Parathyroid adenoma (tissue), 2 donors: ENCODE measurements around the gene TAF5L.

ENCODE experiments used
- H2AFZ ChIP-seq: fragments of 300-600 bp; sonication (generic); one replicate; pipeline ENCODE4 v1.7.0; 2017; ENCODE audit warnings: antibody characterized with exemption, mild to moderate bottlenecking
- H3K27ac ChIP-seq: fragments of 300-600 bp; sonication (generic); one replicate; pipeline ENCODE4 v1.7.0; 2017
- H3K27me3 ChIP-seq: fragments of 300-600 bp; sonication (generic); one replicate; pipeline ENCODE4 v1.7.0; 2017; ENCODE audit warnings: low read length; ENCODE audit not compliant: control insufficient read depth, insufficient read depth
- H3K36me3 ChIP-seq: fragments of 300-600 bp; sonication (generic); one replicate; pipeline ENCODE4 v1.7.0; 2017; ENCODE audit warnings: low read length; ENCODE audit not compliant: control insufficient read depth, insufficient read depth
- H3K4me1 ChIP-seq: fragments of 300-600 bp; sonication (generic); one replicate; pipeline ENCODE4 v1.7.0; 2017; ENCODE audit warnings: control low read depth
- H3K4me2 ChIP-seq: fragments of 300-600 bp; sonication (generic); one replicate; pipeline ENCODE4 v1.7.0; 2017; ENCODE audit warnings: low read length
- H3K4me3 ChIP-seq: fragments of 300-600 bp; sonication (generic); one replicate; pipeline ENCODE4 v1.7.0; 2017; ENCODE audit warnings: low read depth, low read length
- H3K79me2 ChIP-seq: fragments of 300-600 bp; sonication (generic); one replicate; pipeline ENCODE4 v1.7.0; 2017; ENCODE audit warnings: control low read depth
- H3K9ac ChIP-seq: fragments of 300-600 bp; sonication (generic); one replicate; pipeline ENCODE4 v1.7.0; 2017; ENCODE audit warnings: mild to moderate bottlenecking
- H3K9me3 ChIP-seq: fragments of 300-600 bp; sonication (generic); one replicate; pipeline ENCODE4 v1.7.0; 2017; ENCODE audit warnings: low read length; ENCODE audit not compliant: control insufficient read depth
- TF ChIP-seq, protein P1 (sequence below): fragments of 300-600 bp; sonication (generic); IDR thresholded peaks from one replicate; pipeline ENCODE4 v1.7.0; 2017; ENCODE audit warnings: antibody characterized with exemption, mild to moderate bottlenecking
- donor health status: primary hyperparathyroidism.

The TAF5L gene

DNA sequence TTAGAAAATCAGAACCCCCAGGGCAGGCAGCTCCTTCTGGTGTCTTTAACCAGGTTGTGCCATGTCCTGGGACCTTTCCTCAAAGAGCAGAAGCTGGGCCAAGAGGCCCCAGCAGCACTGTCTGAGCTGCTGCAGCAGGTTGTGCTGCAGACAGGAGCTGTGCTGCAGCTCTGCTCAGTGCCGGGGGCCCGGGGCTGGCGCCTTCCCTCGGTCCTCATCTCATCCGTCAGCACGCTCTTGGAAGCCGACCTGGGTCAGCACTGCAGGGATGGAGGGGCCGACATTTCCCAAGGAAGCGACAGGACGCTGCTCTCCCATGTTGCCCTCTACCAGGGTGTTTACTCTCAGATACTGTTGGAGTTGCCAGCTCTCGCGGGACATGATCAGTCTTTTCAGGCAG is 11.8 kb upstream of the TAF5L start:
- Histone ChIP-seq H3K27me3 (no peaks in the 10 kb centered on the region), H2AFZ (no peak overlapping the region), H3K9me3 (no peaks in the 10 kb centered on the region), H3K4me2 (no peak overlapping the region), H3K4me1 (no peaks in the 10 kb centered on the region), H3K9ac (no peak overlapping the region), H3K4me3 (no peak overlapping the region), H3K79me2 (no peaks in the 10 kb centered on the region), H3K27ac (no peak overlapping the region), H3K36me3 (no peaks in the 10 kb centered on the region)
- TF ChIP-seq, protein P1, sequence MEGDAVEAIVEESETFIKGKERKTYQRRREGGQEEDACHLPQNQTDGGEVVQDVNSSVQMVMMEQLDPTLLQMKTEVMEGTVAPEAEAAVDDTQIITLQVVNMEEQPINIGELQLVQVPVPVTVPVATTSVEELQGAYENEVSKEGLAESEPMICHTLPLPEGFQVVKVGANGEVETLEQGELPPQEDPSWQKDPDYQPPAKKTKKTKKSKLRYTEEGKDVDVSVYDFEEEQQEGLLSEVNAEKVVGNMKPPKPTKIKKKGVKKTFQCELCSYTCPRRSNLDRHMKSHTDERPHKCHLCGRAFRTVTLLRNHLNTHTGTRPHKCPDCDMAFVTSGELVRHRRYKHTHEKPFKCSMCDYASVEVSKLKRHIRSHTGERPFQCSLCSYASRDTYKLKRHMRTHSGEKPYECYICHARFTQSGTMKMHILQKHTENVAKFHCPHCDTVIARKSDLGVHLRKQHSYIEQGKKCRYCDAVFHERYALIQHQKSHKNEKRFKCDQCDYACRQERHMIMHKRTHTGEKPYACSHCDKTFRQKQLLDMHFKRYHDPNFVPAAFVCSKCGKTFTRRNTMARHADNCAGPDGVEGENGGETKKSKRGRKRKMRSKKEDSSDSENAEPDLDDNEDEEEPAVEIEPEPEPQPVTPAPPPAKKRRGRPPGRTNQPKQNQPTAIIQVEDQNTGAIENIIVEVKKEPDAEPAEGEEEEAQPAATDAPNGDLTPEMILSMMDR, result no peak

DNA sequence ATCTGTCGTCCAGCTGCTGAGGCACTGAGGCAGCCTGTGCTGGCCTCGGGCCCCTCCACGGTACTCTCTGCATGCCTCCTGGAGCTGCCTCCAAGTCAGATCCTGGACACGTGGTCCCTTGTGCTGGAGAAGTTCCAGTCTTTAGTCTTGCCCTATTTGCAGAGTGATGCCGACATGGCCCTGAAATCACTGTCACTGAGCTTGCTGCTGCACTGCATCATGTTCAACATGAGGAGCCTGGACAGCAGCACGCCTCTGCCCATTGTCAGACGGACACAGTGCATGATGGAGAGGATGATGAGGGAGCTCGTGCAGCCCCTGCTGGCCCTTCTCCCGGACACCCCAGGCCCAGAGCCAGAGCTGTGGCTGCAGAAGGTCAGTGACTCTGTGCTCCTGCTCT is 10.1 kb upstream of the TAF5L start:
- Histone ChIP-seq H3K9ac (no peak overlapping the region), H3K9me3 (no peaks in the 10 kb centered on the region), H2AFZ (no peak overlapping the region), H3K27me3 (no peaks in the 10 kb centered on the region), H3K4me2 (no peak overlapping the region), H3K27ac (no peak overlapping the region), H3K36me3 (no peaks in the 10 kb centered on the region), H3K4me3 (no peak overlapping the region), H3K79me2 (no peaks in the 10 kb centered on the region), H3K4me1 (no peaks in the 10 kb centered on the region)
- TF ChIP-seq, protein P1, result no peak

DNA sequence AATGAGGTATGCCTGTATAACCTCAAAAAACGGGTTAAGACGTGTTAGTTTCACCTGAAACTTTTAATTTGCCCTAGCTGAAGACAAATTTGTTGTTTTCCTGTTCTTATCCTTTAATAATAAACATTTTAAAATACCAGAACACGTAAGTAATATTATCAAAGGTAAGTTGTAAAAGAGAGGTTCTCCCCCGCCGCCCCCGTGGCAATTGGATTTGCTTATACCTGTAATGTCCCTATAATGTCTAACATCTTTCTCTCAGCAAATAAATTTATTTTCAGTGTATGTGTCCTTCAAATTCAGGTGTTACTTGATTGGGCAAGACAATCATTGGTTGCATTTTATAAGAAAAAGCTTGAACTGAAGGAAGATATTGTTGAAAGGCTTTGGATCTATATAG is 6.0 kb upstream of the TAF5L start:
- no peaks in the 10 kb centered on the region for H3K27me3 ChIP-seq
- H3K4me1 ChIP-seq, result no peaks in the 10 kb centered on the region
- TF ChIP-seq, protein P1, result no peak
- H3K4me2 ChIP-seq, result no peak overlapping the region
- H3K4me3 ChIP-seq, result no peak overlapping the region
- no peak overlapping the region for H3K27ac ChIP-seq
- H2AFZ ChIP-seq, result no peak overlapping the region
- H3K9me3 ChIP-seq, result no peaks in the 10 kb centered on the region
- no peak overlapping the region for H3K9ac ChIP-seq
- H3K36me3 ChIP-seq, result no peaks in the 10 kb centered on the region
- H3K79me2 ChIP-seq, result peaks cover 2% of the 10 kb centered on the region

DNA sequence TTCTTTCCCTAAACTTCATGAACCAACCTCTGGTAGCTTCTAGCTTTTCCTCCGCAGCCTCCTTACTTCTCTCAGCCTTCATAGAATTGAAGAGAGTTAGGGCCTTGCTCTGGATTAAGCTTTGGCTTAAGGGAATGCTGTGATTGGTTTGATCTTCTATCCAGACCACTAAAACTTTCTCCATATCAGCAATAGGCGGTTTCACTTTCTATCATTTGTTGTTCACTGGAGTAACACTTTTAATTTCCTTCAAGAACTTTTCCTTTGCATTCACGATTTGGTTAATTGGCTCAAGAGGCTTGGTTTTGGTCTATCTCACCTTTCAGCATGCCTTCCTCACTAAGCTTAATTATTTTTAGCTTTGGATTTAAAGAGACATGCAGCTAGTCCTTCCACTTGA is 5.2 kb upstream of the TAF5L start:
- H3K4me3 ChIP-seq, result no peak overlapping the region
- H3K27me3 ChIP-seq, result no peaks in the 10 kb centered on the region
- peaks cover 2% of the 10 kb centered on the region for H3K79me2 ChIP-seq
- no peaks in the 10 kb centered on the region for H3K4me1 ChIP-seq
- no peaks in the 10 kb centered on the region for H3K9me3 ChIP-seq
- no peak overlapping the region for H3K9ac ChIP-seq
- H3K36me3 ChIP-seq, result no peaks in the 10 kb centered on the region
- no peak overlapping the region for H3K4me2 ChIP-seq
- no peak overlapping the region for H2AFZ ChIP-seq
- TF ChIP-seq, protein P1, result no peak
- H3K27ac ChIP-seq, result no peak overlapping the region

DNA sequence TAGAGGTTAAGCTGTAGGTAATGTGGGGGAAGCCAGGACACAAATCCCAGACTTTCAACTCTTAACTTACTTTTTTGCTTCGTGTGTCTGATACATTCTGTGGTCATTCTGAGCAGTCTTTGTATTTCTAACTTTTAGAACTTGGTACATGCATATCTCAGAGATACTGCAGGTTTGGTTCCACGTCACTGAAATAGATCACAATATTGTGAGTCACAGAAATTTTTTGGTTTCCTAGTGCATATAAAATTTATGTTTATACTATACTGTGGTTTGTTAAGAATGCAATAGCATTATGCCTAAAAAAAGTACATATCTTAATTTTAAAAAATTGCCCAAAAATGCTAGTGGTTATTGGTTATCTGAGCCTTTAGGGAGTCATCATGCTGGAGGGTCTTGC is 3.3 kb upstream of the TAF5L start:
- Histone ChIP-seq H3K9me3 (no peaks in the 10 kb centered on the region), H3K4me1 (no peaks in the 10 kb centered on the region), H3K27ac (no peak overlapping the region), H2AFZ (no peak overlapping the region), H3K79me2 (peaks cover 7% of the 10 kb centered on the region), H3K27me3 (no peaks in the 10 kb centered on the region), H3K4me2 (no peak overlapping the region), H3K4me3 (no peak overlapping the region), H3K36me3 (no peaks in the 10 kb centered on the region), H3K9ac (no peak overlapping the region)
- TF ChIP-seq, protein P1, result no peak
